Measurements from ENCODE around the gene PDE4A. TPM values are rescaled to one million over a fixed set of nuclear protein-coding genes. Genes with fewer than 3 reads are reported as not detected.

The PDE4A gene
- total RNA-seq, 4 donors from 2014 or later: 9.0 to 15.9 (median 13.1) TPM

GRCh38 chr19:10450191-10450852, 30.0 kb downstream of the PDE4A start:
- Histone ChIP-seq H3K36me3 (no peaks in the 10 kb centered on the region), H3K4me3 (no peak overlapping the region), H3K27ac (peak overlapping the region; percentile 33 to 91 (median 64)), H3K27me3 (no peaks in the 10 kb centered on the region), H3K9me3 (no peaks in the 10 kb centered on the region), H3K4me1 (peaks cover 0 to 15% (median 11%) of the 10 kb centered on the region in 4 donors)
- in situ Hi-C loops (cut with MboI; ENCODE audit: low pct_ligation_motif_present in 1 of 4, low pct_unique_long_range_greater_than_20kb in 1 of 4, low sequenced_read_pairs in 3 of 4): no loop called here
- WGBS, 2 donors (ENCODE audit: low coverage in 1 of 2): 85 to 89% methylated on average over 2 to 14 of the region's 14 CpGs
- intact Hi-C loops (cut with DNase I; ENCODE audit: low total_unique reads): no loop called here
- no peak for DNase-seq
- no peak for TF ChIP-seq POLR2AphosphoS5 (IDR thresholded peaks at IDR 0.05)
- TF ChIP-seq CTCF (IDR thresholded peaks at IDR 0.05): no peak
- TF ChIP-seq POLR2A (IDR thresholded peaks at IDR 0.05): no peak
- TF ChIP-seq EP300 (IDR thresholded peaks at IDR 0.05; ENCODE audit: low read depth): no peak

GRCh38 chr19:10450853-10451609, 30.7 kb downstream of the PDE4A start:
- in situ Hi-C loops (cut with MboI; ENCODE audit: low pct_ligation_motif_present in 1 of 4, low pct_unique_long_range_greater_than_20kb in 1 of 4, low sequenced_read_pairs in 3 of 4): no loop called here
- DNase-seq: peak; percentile 93

GRCh38 chr19:10452726-10453618, 32.6 kb downstream of the PDE4A start:
- no peak for TF ChIP-seq POLR2A (IDR thresholded peaks at IDR 0.05)
- no peak for TF ChIP-seq CTCF (IDR thresholded peaks at IDR 0.05)
- TF ChIP-seq EP300 (IDR thresholded peaks at IDR 0.05; ENCODE audit: low read depth): no peak
- no peak for TF ChIP-seq POLR2AphosphoS5 (IDR thresholded peaks at IDR 0.05)
- H3K4me1 ChIP-seq: peaks cover 0 to 15% (median 11%) of the 10 kb centered on the region in 4 donors
- no peaks in the 10 kb centered on the region for H3K27me3 ChIP-seq
- WGBS, 2 donors (ENCODE audit: low coverage in 1 of 2): 57% methylated on average over 9 of the region's 25 CpGs; no CpG with 5 or more reads in 1 of the 2 donors
- no peaks in the 10 kb centered on the region for H3K36me3 ChIP-seq
- intact Hi-C loops (cut with DNase I; ENCODE audit: low total_unique reads): no loop called here
- no peak overlapping the region for H3K4me3 ChIP-seq
- no peaks in the 10 kb centered on the region for H3K9me3 ChIP-seq
- peak; percentile 27 for DNase-seq
- peak overlapping the region in 3 of 4 donors; percentile 7 to 91 (median 76) for H3K27ac ChIP-seq
- in situ Hi-C loops (cut with MboI; ENCODE audit: low pct_ligation_motif_present in 1 of 4, low pct_unique_long_range_greater_than_20kb in 1 of 4, low sequenced_read_pairs in 3 of 4): no loop called here

More at GRCh38 chr19:10450853-10451609, 30.7 kb downstream of the PDE4A start:
- TF ChIP-seq POLR2AphosphoS5 (IDR thresholded peaks at IDR 0.05): no peak
- peak; percentile 71 for TF ChIP-seq EP300 (IDR thresholded peaks at IDR 0.05; ENCODE audit: low read depth)
- intact Hi-C loops (cut with DNase I; ENCODE audit: low total_unique reads): no loop called here
- no peaks in the 10 kb centered on the region for H3K9me3 ChIP-seq
- H3K4me3 ChIP-seq: peak overlapping the region in 1 of 4 donors; percentile 1
- H3K4me1 ChIP-seq: peaks cover 0 to 15% (median 11%) of the 10 kb centered on the region in 4 donors
- no peaks in the 10 kb centered on the region for H3K36me3 ChIP-seq
- 69% methylated on average over 17 of the region's 25 CpGs; no CpG with 5 or more reads in 1 of the 2 donors for WGBS, 2 donors (ENCODE audit: low coverage in 1 of 2)
- no peaks in the 10 kb centered on the region for H3K27me3 ChIP-seq
- H3K27ac ChIP-seq: peak overlapping the region; percentile 61 to 91 (median 72)

GRCh38 chr19:10453852-10454251, 33.5 kb downstream of the PDE4A start:
- 72 to 100% methylated on average over 1 to 4 of the region's 4 CpGs for WGBS, 2 donors (ENCODE audit: low coverage in 1 of 2)
- H3K4me1 ChIP-seq: peaks cover 0 to 15% (median 11%) of the 10 kb centered on the region in 4 donors
- TF ChIP-seq EP300 (IDR thresholded peaks at IDR 0.05; ENCODE audit: low read depth): no peak
- no peak for TF ChIP-seq POLR2A (IDR thresholded peaks at IDR 0.05)
- no peak for TF ChIP-seq CTCF (IDR thresholded peaks at IDR 0.05)
- TF ChIP-seq POLR2AphosphoS5 (IDR thresholded peaks at IDR 0.05): no peak
- intact Hi-C loops (cut with DNase I; ENCODE audit: low total_unique reads) (no loop called here), in situ Hi-C loops (cut with MboI; ENCODE audit: low pct_ligation_motif_present in 1 of 4, low pct_unique_long_range_greater_than_20kb in 1 of 4, low sequenced_read_pairs in 3 of 4) (no loop called here)
- H3K27me3 ChIP-seq: no peaks in the 10 kb centered on the region
- H3K9me3 ChIP-seq: no peaks in the 10 kb centered on the region
- H3K27ac ChIP-seq: no peak overlapping the region
- DNase-seq: no peak
- no peak overlapping the region for H3K4me3 ChIP-seq
- no peaks in the 10 kb centered on the region for H3K36me3 ChIP-seq

All from transverse colon (tissue), 4 donors.